Liver (tissue), 9 donors: Measurements from ENCODE around the gene CCNL1. TPM values are rescaled to one million over a fixed set of nuclear protein-coding genes. Genes with fewer than 3 reads are reported as not detected.
A peak's percentile ranks its signal among the peaks of the same experiment; 100 is the strongest.

Experiments
- DNase-seq: peaks from one replicate; pipeline ENCODE4 v3.0.0-alpha.2; 2017; ENCODE audit warnings: low spot score
- H3K27ac ChIP-seq, 2 donors: one replicate each; pipeline ENCODE4 v1.7.0; 2013; ENCODE audit warnings: inconsistent platforms in 2 of 2, low read length in 2 of 2, control low read depth in 1 of 2, low read depth in 1 of 2, mild to moderate bottlenecking in 1 of 2
- H3K27me3 ChIP-seq, 4 donors: one replicate each; pipeline versions ENCODE4 v1.6.1 to v1.7.0; 2013; ENCODE audit warnings: low read length in 3 of 4, inconsistent platforms in 1 of 4, mild to moderate bottlenecking in 1 of 4, moderate library complexity in 1 of 4; ENCODE audit not compliant: control insufficient read depth in 4 of 4, insufficient read depth in 4 of 4
- H3K36me3 ChIP-seq, 4 donors: one replicate each; pipeline versions ENCODE4 v1.6.1 to v1.7.0; 2013; ENCODE audit warnings: low read length in 3 of 4, mild to moderate bottlenecking in 3 of 4, low read depth in 1 of 4, moderate library complexity in 1 of 4; ENCODE audit not compliant: control insufficient read depth in 4 of 4, insufficient read depth in 3 of 4
- H3K4me1 ChIP-seq, 4 donors: one replicate each; pipeline versions ENCODE4 v1.6.1 to v1.7.0; 2013; ENCODE audit warnings: low read length in 3 of 4, mild to moderate bottlenecking in 3 of 4, moderate library complexity in 1 of 4; ENCODE audit not compliant: control insufficient read depth in 4 of 4, insufficient read depth in 4 of 4
- H3K4me3 ChIP-seq, 3 donors: one replicate each; pipeline versions ENCODE4 v1.6.1 to v1.7.0; 2013; ENCODE audit warnings: low read length in 3 of 3, control low read depth in 1 of 3, low read depth in 1 of 3, mild to moderate bottlenecking in 1 of 3
- H3K9ac ChIP-seq, 2 donors: one replicate each; pipeline ENCODE4 v1.7.0; 2013; ENCODE audit warnings: low read length in 2 of 2, mild to moderate bottlenecking in 2 of 2, moderate library complexity in 2 of 2, control low read depth in 1 of 2, low read depth in 1 of 2
- H3K9me3 ChIP-seq, 4 donors: one replicate each; pipeline versions ENCODE4 v1.6.1 to v1.7.0; 2013; ENCODE audit warnings: low read length in 3 of 4; ENCODE audit not compliant: control insufficient read depth in 4 of 4
- ATF3 ChIP-seq: IDR thresholded peaks from 2 replicates; pipeline ENCODE4 v1.6.1; 2016; ENCODE audit warnings: antibody characterized with exemption
- CTCF ChIP-seq: fragments of 150-350 bp; IDR thresholded peaks from 2 replicates; pipeline ENCODE4 v1.5.1; 2017; ENCODE audit warnings: improper control_type of control experiment, low read depth, low read length; ENCODE audit not compliant: missing input control
- EGR1 ChIP-seq, 2 donors: IDR thresholded peaks; 2 replicates each; pipeline ENCODE4 v1.6.1; 2016 to 2018; ENCODE audit warnings: antibody characterized with exemption in 2 of 2, low read depth in 2 of 2
- GABPA ChIP-seq, 2 donors: IDR thresholded peaks in 1 of 2; conservative IDR thresholded peaks in 1 of 2; 2 replicates each; pipeline ENCODE4 v1.6.1; 2016; ENCODE audit warnings: antibody characterized with exemption in 2 of 2, mild to moderate bottlenecking in 1 of 2, moderate library complexity in 1 of 2
- HNF4G ChIP-seq: IDR thresholded peaks from 2 replicates; pipeline ENCODE4 v1.6.1; 2016; ENCODE audit warnings: antibody characterized with exemption
- JUND ChIP-seq, 2 donors: IDR thresholded peaks; 2 replicates each; pipeline ENCODE4 v1.6.1; 2016; ENCODE audit warnings: antibody characterized with exemption in 2 of 2
- RAD21 ChIP-seq, 2 donors: IDR thresholded peaks; 2 replicates each; pipeline ENCODE4 v1.6.1; 2016; ENCODE audit warnings: antibody characterized with exemption in 2 of 2, mild to moderate bottlenecking in 2 of 2
- REST ChIP-seq: IDR thresholded peaks from 2 replicates; pipeline ENCODE4 v1.6.1; 2016; ENCODE audit warnings: antibody characterized with exemption, mild to moderate bottlenecking
- RXRA ChIP-seq, 2 donors: IDR thresholded peaks; 2 replicates each; pipeline ENCODE4 v1.6.1; 2017 to 2018; ENCODE audit warnings: antibody characterized with exemption in 2 of 2, mild to moderate bottlenecking in 1 of 2
- SP1 ChIP-seq: IDR thresholded peaks from 2 replicates; pipeline ENCODE4 v1.6.1; 2018; ENCODE audit warnings: antibody characterized with exemption, mild to moderate bottlenecking
- TAF1 ChIP-seq: conservative IDR thresholded peaks from 2 replicates; pipeline ENCODE4 v1.6.1; 2016; ENCODE audit warnings: antibody characterized with exemption, mild to moderate bottlenecking
- YY1 ChIP-seq: IDR thresholded peaks from 2 replicates; pipeline ENCODE4 v1.6.1; 2016; ENCODE audit warnings: antibody characterized with exemption, mild to moderate bottlenecking
- WGBS: extraction: QIAGEN DNeasy Blood & Tissue Kit; methylation state at CpG from one replicate; pipeline ENCODE4 v1.1.7; 2013; 5-methylcytosine and 5-hydroxymethylcytosine counted together
- polyA plus RNA-seq, 2 donors: library from polyadenylated mRNA; stranded (reverse) in 1 of 2; unstranded in 1 of 2; fragments of 200-250 nt in 1 of 2; fragments of >200 nt in 1 of 2; fragmentation: Nextera tagmentation in 1 of 2; extraction: Ambion mirVana in 1 of 2; gene quantifications; one replicate each; pipeline versions ENCODE4 v1.2.1 to v1.2.3, GENCODE V29; 2013 to 2015
- total RNA-seq, 2 donors: library from RNA; depleted of rRNA; stranded (reverse); fragments of >200 nt; gene quantifications; one replicate each; pipeline ENCODE4 v1.2.3, GENCODE V29; 2014
- donor health status: healthy.
- donor health status: healthy.
- donor health status: healthy.
- donor health status: healthy.
- donor health status: healthy.

The CCNL1 gene
- total and polyA plus RNA-seq, 4 donors: 22.7 to 163 (median 95.0) TPM

GRCh38 chr3:157100608-157101396 is 59.1 kb downstream of the CCNL1 start:
- Histone ChIP-seq H3K9me3 (no peaks in the 10 kb centered on the region), H3K4me1 (no peaks in the 10 kb centered on the region), H3K27ac (no peak overlapping the region), H3K4me3 (no peak overlapping the region), H3K27me3 (no peaks in the 10 kb centered on the region), H3K36me3 (no peaks in the 10 kb centered on the region), H3K9ac (no peak overlapping the region)
- no peak for TF ChIP-seq RAD21 (IDR thresholded peaks at IDR 0.05)
- TF ChIP-seq RXRA (IDR thresholded peaks at IDR 0.05): peak in 1 of 2 donors; percentile 27
- no peak for TF ChIP-seq REST
- no peak for TF ChIP-seq TAF1
- TF ChIP-seq YY1: no peak
- WGBS: 87% methylated on average over 8 of the region's 8 CpGs
- no peak for DNase-seq

GRCh38 chr3:157100096-157100477 is 59.9 kb downstream of the CCNL1 start:
- Histone ChIP-seq H3K36me3 (no peaks in the 10 kb centered on the region), H3K9me3 (no peaks in the 10 kb centered on the region), H3K27ac (no peak overlapping the region), H3K27me3 (no peaks in the 10 kb centered on the region), H3K4me3 (no peak overlapping the region), H3K9ac (no peak overlapping the region), H3K4me1 (no peaks in the 10 kb centered on the region)
- WGBS: 97% methylated on average over 4 of the region's 4 CpGs
- no peak for DNase-seq
- TF ChIP-seq ATF3 (no peak), YY1 (no peak), EGR1 (IDR thresholded peaks at IDR 0.05; ENCODE audit: low read depth in 2 of 2) (no peak), SP1 (no peak), HNF4G (no peak), GABPA (IDR thresholded peaks at IDR 0.05 in 1 of 2, conservative IDR thresholded peaks at IDR 0.05 in 1 of 2) (no peak), CTCF (no peak), JUND (IDR thresholded peaks at IDR 0.05) (no peak)
